ENCODE data around the gene FKBP3. TPM values are rescaled to one million over a fixed set of nuclear protein-coding genes. Genes with fewer than 3 reads are reported as not detected.

FKBP3 gene
- total RNA-seq, 4 donors from 2014 or later = 77.5 to 111 (median 94.6) TPM

DNA sequence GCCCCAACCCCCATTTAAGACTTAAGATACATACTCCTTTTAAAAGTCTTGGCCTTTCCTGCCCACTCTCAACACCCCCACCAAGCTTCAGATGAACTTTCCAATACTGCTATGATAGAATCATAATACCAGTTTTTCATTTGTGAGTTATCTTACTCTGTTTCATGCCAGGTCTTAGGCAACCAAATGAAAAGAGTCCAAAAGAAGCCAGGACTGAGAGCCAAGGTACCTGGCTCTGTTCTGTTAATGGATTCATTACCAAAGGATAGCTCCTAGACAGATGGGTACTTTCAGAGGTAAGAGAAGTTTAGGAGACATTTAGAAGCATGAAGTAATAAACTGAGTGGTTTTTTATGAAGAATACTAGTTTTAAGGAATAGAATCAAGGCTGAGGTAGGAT lies 35.6 kb upstream of the FKBP3 start:
- intact Hi-C loops (cut with DNase I; ENCODE audit: low total_unique reads) (no loop called here), in situ Hi-C loops (cut with MboI; ENCODE audit: low sequenced_read_pairs in 4 of 4) (no loop called here)
- H3K36me3 ChIP-seq = peaks cover 0 to 19% of the 10 kb centered on the region in 2 donors
- no peaks in the 10 kb centered on the region for H3K9me3 ChIP-seq
- H3K27ac ChIP-seq = no peak overlapping the region
- no peak overlapping the region for H3K4me3 ChIP-seq
- no peaks in the 10 kb centered on the region for H3K27me3 ChIP-seq
- ATAC-seq = no peak
- DNase-seq = no peak
- H3K4me1 ChIP-seq = no peaks in the 10 kb centered on the region
- TF ChIP-seq, protein P1, sequence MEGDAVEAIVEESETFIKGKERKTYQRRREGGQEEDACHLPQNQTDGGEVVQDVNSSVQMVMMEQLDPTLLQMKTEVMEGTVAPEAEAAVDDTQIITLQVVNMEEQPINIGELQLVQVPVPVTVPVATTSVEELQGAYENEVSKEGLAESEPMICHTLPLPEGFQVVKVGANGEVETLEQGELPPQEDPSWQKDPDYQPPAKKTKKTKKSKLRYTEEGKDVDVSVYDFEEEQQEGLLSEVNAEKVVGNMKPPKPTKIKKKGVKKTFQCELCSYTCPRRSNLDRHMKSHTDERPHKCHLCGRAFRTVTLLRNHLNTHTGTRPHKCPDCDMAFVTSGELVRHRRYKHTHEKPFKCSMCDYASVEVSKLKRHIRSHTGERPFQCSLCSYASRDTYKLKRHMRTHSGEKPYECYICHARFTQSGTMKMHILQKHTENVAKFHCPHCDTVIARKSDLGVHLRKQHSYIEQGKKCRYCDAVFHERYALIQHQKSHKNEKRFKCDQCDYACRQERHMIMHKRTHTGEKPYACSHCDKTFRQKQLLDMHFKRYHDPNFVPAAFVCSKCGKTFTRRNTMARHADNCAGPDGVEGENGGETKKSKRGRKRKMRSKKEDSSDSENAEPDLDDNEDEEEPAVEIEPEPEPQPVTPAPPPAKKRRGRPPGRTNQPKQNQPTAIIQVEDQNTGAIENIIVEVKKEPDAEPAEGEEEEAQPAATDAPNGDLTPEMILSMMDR (IDR thresholded peaks at IDR 0.05 in 4 of 5, conservative IDR thresholded peaks at IDR 0.05 in 1 of 5) = no peak
- TF ChIP-seq POLR2A (IDR thresholded peaks at IDR 0.05) = no peak

- in situ Hi-C loops (cut with MboI; ENCODE audit: low sequenced_read_pairs in 4 of 4) (no loop called here), intact Hi-C loops (cut with DNase I; ENCODE audit: low total_unique reads) (no loop called here)
- TF ChIP-seq POLR2A (IDR thresholded peaks at IDR 0.05) = no peak
- TF ChIP-seq, protein P1 (IDR thresholded peaks at IDR 0.05 in 4 of 5, conservative IDR thresholded peaks at IDR 0.05 in 1 of 5) = no peak
These were observed 21.8 kb upstream of the FKBP3 start for GRCh38 chr14:45156067-45156466.

DNA sequence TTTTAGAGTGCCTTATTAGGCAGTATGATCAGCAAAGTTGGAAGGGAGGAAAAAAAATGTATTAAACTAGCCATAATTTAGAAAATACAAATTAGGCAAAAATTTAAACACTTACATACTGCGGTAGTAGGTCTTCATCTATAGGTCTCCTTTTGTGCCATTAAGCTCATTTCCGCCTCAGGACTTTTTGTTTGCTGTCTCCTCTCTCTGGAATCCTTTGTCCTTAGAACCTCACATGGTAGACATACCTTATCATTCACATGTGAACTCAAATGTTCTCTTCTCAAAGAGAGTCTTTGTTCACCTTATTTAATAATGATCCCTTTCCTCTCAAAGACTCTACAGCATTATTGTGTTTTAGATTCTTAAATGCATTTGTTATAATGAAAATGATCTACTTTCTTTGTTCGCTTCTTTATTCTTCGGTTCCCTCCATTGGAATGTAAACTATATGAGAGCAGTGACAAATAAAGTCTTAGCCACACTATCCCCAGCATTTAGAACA lies 16.2 kb upstream of the FKBP3 start:
- Histone ChIP-seq H3K36me3 (no peaks in the 10 kb centered on the region), H3K27ac (no peak overlapping the region), H3K4me3 (no peak overlapping the region), H3K27me3 (no peaks in the 10 kb centered on the region), H3K4me1 (no peaks in the 10 kb centered on the region), H3K9me3 (no peaks in the 10 kb centered on the region)
- ATAC-seq (no peak), DNase-seq (no peak)
- intact Hi-C loops (cut with DNase I; ENCODE audit: low total_unique reads) = no loop called here
- in situ Hi-C loops (cut with MboI; ENCODE audit: low sequenced_read_pairs in 4 of 4) = no loop called here
- TF ChIP-seq POLR2A (IDR thresholded peaks at IDR 0.05) = no peak
- TF ChIP-seq, protein P1 (IDR thresholded peaks at IDR 0.05 in 4 of 5, conservative IDR thresholded peaks at IDR 0.05 in 1 of 5) = no peak

More at GRCh38 chr14:45156067-45156466, 21.8 kb upstream of the FKBP3 start:
- H3K36me3 ChIP-seq = no peaks in the 10 kb centered on the region
- no peak for ATAC-seq
- no peak overlapping the region for H3K27ac ChIP-seq
- no peaks in the 10 kb centered on the region for H3K27me3 ChIP-seq
- no peaks in the 10 kb centered on the region for H3K4me1 ChIP-seq
- DNase-seq = no peak
- H3K4me3 ChIP-seq = no peak overlapping the region
- H3K9me3 ChIP-seq = no peaks in the 10 kb centered on the region

DNA sequence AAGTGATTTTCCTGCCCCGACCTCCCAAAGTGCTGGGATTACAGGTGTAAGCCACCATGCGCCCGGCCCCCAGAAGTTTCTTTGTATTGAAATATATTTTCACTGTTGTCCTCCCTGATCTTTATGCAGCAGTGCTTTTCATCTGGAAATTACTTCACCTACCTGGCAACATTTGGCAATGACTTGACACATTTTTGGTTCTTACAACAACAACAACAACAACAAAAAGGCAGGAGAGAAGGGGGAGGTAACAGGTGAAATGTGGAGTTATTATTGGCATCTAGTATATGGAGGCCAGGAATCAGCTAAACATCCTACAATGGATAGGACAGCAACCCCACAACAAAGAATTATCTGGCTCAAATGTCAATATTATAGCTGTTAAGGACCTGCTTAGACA lies 15.3 kb upstream of the FKBP3 start:
- Histone ChIP-seq H3K27me3 (no peaks in the 10 kb centered on the region), H3K36me3 (no peaks in the 10 kb centered on the region), H3K27ac (no peak overlapping the region), H3K4me3 (no peak overlapping the region), H3K9me3 (no peaks in the 10 kb centered on the region), H3K4me1 (no peaks in the 10 kb centered on the region)
- DNase-seq (no peak), ATAC-seq (no peak)
- no peak for TF ChIP-seq POLR2A (IDR thresholded peaks at IDR 0.05)
- TF ChIP-seq, protein P1 (IDR thresholded peaks at IDR 0.05 in 4 of 5, conservative IDR thresholded peaks at IDR 0.05 in 1 of 5) = no peak
- intact Hi-C loops (cut with DNase I; ENCODE audit: low total_unique reads) = no loop called here
- in situ Hi-C loops (cut with MboI; ENCODE audit: low sequenced_read_pairs in 4 of 4) = loop anchor here in 1 of 4 donors (25.0 kb wide), 1 partner anchor 187 kb away; the partner anchor contains the start of genes KLHL28 and TOGARAM1

GRCh38 chr14:45145214-45145613 lies 10.9 kb upstream of the FKBP3 start:
- in situ Hi-C loops (cut with MboI; ENCODE audit: low sequenced_read_pairs in 4 of 4) = loop anchor here in 1 of 4 donors (25.0 kb wide), 1 partner anchor 183 kb away; the partner anchor contains the start of genes KLHL28 and TOGARAM1
- Histone ChIP-seq H3K36me3 (no peaks in the 10 kb centered on the region), H3K27ac (no peak overlapping the region), H3K4me3 (no peak overlapping the region), H3K27me3 (no peaks in the 10 kb centered on the region), H3K4me1 (no peaks in the 10 kb centered on the region), H3K9me3 (no peaks in the 10 kb centered on the region)
- TF ChIP-seq POLR2A (IDR thresholded peaks at IDR 0.05) = no peak
- TF ChIP-seq, protein P1 (IDR thresholded peaks at IDR 0.05 in 4 of 5, conservative IDR thresholded peaks at IDR 0.05 in 1 of 5) = no peak
- DNase-seq (no peak), ATAC-seq (no peak)
- intact Hi-C loops (cut with DNase I; ENCODE audit: low total_unique reads) = no loop called here
